Measurements from ENCODE around the gene GRID1.

Gene GRID1

DNA sequence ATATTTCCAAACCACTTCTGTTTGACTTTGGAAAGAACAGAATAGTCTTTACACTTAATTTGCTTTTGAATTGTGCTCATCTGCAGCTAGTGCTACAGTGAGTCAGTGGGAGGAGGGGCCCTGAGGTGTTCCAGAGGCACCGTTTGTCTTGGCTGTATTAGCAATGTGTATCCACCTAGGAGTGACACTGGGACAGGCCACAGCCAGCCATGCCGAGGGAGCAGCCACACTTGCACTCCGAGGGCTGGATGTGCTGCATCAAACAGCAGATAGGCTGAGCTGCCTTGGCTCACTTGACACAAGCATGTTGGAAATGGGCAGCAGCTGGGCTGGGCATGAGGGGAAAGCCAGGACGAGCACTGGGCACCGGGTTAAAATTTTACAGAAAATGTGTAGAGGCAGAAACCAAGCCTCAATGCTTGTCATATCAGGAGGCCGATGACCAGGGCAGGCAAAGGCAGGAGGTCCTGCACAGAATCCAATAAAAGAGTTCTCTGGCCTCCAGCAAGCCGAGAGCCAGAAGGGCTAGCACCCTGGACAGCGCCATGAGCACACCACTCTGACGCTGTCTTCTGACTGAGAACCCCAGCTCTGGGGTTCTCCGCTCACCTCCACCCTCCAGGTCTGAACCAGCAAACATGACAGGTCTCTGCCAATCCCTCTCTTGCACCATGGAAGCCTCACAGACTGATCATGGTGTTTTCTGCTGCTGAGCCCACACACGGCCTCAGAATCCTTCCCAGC lies 163.3 kb downstream of the GRID1 start:
- no peak for DNase-seq

DNA sequence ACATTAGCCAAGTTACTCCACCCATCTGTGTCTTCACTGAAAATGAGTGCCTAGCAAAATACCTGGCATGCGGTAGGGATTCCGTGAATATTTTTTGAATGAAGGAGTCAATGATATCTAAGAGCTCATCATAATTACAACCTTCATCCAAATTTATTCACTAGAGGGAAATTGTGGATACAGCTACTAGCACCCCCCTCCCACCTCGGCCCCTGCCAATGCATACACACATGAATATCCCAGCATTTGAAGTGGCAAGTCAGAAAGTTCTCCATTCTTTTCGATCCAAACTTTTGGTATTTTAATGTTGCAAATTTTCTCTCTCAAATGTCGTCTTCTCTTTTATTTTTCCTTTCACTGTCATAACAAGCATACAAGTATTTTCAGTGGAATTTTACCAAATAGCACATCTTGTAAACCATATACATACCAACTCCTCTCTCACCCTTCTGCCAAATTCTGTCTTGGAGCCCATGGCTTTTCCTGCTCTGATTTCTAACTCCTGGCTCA lies 164.3 kb downstream of the GRID1 start:
- no peak for DNase-seq

DNA sequence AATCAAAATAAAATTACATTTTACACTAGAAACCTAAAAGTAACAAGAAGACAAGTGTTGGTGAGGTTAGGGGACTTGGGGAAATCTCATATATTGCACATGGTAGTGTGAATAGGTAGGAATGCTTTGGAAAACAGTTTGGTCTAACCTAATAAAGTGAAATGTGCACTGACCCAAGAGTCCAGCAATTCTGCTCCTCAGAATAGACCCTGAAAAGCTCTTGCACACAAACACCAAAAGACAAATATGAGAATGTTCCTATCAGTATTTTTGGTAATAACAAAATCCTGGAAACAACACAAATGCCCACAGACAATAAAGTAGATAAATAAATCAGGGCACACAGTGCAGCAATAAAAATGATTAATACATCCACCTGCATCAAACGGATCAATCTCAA lies 165.7 kb downstream of the GRID1 start:
- no peak for DNase-seq

DNA sequence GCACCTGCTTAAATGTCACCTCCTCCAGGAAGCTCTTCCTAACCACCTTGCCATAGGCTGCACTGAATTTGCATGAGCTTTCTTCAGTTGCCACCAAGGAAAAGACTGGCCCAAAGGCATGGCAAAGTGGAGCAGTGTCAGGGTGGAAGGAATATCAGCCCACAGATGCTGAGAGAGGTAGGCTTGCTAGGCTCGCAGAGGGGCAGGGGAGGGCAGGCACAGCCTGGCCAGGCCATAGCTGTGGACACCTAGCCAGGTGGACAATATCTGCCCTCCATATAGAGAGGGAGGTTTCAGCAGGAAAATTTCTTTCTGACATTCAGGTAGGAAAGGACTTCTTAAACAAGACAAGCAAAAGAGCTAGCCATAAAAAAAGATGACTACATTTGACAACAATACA lies 166.3 kb downstream of the GRID1 start:
- no peak for DNase-seq

DNA sequence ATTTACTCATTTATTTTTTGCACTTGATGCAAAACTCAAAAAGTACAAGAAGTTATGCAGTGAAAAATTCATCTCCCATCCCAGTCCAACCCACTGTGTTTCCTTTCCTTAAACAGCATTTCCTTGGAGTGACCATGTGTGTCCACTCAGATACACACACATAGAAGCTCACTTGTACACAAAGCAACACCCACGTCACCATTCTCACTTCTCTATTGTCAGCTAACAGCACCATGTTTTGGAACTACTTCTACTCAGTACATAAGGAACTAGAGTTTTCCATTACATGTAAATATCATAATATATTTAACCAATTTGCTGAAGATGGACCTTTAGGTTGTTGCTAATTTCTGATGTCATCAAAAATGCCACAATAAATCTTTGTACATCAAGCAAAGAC lies 167.6 kb downstream of the GRID1 start:
- peak; percentile 38 for DNase-seq

DNA sequence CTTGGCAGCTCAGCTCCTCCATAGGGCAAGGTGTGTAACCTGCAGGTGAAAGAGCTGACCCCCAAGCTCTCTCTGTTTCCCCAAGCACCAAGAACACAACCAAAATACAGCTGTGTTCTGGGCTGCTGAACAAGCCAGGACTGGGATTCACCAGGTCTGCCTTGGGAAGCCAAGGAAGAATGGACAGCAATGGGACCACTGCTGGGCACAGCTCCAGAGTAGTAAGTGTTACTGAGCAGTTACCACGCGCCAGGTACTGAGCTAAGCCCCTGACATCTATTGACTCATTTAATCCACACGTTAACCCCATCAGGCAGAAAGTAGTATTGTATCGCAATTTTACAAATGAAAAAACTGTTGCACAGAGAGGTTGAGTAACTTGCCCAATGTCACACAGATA lies 168.3 kb downstream of the GRID1 start:
- DNase-seq: no peak

DNA sequence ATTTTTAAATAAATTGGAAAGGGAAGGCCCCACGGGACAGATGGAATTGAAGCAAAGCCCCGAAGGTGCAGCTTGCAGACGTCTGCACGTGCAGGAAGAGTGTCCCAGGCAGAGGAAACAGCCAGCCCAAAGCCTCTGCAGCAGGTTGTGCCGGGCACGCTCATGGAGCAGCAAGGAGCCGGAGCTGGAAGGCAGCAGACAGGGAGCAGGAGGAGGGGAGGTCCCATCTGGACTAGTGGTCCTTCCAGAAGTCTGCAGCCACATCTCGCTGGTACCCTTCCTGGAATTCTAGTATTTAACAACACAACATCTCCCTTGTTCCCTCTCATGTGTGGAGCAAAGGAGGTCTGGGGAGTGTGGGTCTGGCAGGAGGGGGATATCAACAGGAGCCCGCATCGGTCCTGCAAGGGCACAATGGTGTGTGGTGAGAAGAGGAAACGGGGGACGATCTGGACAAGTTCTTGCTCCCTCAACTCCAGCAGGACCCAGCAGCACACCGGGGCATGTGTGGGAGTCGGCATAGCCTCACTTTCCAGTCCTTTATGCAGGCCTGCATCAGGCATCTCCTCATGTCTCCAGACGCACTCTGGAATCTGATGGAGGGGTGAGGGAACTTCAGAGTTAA lies 169.3 kb downstream of the GRID1 start:
- no peak for DNase-seq

DNA sequence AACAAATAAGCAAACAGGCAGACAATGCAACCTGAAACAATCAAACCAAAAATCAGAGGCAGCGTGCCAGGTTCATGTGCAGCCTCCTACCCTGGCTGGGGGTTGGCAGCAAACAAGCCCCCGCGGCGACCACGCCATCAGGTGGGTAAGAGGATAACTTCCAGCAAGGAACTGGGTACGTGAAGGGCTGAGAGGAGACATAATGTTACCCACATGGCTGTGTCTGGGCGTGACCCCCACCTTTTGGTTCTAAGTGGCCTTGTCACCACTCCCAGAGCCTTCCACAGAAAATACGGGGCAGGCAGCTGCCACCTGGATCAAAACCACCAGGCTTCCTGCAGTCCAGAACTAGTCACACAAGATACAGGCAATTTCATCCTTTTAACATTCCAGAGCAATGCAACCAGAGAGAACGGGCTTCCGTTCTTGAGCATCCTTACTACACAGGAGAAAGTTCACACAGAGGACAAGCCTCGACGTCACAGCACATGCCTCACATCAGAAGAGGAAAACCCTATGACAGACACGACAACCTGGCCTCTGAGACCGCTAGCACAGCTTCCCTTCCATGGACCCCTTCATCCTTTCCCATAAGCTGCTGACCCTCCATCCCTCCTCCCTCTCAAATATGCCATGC lies 171.0 kb downstream of the GRID1 start:
- DNase-seq: no peak

DNA sequence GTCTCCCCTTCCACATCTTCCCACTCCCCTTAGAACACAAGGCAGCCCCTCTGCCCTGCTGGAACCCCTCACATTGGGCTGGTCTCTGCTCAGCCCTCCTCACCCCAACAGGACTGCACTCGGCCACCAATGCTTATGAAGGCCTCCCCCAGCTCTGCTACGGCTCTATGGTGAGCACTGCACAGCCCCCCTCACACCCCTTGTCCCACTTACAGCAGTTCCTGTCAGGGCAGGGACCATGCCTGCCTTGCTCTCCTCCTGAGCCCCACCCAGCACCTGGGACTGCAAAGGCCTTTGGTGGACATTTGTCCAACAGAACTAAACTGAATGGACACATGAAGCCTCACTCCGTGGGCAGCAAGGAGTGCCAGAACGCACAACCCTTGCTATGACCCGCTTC lies 171.9 kb downstream of the GRID1 start:
- DNase-seq: no peak

DNA sequence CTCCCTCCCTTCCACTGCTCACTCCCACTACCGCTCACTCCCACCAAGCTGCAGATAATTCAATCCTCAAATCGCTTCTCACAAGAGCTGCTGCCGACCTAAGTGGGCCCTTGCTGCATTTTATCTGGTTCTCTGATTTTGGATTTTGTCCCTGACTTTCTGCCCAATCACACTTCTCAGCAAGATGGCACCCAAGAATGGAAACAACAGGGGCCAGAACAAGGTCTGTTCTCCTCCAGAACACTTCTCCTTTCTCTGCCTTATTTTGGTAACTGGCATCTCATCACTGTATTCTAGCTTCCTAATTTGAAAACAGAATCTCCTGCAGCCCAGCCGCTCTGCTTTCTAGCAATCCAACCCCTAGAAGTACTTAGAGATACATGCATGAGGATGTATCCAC lies 172.8 kb downstream of the GRID1 start:
- no peak for DNase-seq

DNA sequence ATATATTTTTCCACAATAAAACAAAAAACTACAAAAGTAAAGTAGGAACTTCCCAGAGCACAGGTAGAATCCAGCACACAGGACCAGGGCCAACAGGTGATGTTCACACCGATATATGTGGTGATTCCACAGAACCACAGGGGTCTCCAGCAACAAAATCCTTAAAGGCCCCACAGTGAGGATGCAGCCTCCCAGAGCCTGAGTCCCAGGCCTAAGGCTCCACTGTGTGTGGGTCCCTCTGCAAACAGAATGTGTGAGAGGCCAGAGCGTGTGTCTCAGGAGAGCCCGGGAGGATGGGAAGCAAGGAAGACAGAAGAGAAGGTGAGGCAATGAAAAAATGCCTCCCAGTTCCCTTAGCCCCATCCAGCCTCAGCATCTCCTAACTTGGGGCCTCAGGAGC lies 173.9 kb downstream of the GRID1 start:
- no peak for DNase-seq

DNA sequence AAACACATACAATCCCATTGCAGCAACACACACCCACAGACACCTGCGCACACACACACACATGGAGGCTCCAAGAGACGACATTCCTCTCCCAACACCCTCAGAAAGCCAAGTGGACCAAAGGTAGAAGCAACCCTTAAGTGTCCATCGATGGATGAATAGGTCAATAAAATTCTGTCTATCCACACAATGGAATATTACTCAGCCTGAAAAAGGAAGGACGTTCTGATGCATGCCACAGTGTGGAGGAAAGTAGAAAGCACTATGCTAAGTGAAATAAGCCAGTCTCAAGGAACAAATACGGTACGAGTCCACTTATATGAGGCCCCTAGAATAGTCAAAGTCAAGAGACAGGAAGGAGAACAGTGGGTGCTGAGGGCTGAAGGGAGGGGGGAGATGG lies 174.4 kb downstream of the GRID1 start:
- DNase-seq: no peak

DNA sequence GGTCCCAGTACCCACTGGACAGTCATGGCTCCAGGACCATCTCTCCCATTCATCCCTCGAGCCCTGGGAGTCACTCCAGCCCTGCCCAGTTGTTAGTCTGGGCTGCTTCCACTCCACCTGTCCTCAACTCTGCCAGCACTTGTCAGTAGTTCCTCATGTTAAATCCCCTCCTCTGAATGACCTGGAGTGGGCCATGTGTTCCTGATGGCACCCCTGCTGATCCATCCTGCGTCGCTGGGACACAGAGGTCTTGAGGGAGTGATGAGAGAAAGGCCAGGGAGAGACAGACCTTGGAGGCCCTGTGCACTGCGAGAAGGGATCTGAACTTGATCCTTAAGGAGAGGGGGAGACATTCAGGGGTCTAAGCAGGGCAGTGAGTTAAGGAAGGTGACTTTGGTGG lies 174.9 kb downstream of the GRID1 start:
- no peak for DNase-seq

DNA sequence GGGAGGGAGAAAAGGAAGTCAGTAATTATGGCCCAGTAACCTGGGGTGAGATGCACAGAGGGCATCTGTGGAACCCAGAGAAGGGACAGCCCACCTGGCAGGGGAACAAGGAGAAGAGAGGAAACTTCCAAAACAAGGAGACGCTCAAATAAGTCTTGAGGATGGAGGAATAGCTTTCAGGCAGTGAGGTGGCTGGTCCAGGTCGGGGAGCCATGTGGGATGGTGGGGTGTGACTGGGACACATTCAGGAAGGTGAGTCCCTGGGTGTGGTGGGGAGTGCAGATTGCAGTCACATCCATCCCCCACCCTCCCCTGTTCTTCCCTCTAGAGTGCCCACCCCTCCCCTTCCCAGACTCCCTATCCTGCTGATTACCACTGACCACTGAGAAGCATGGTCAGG lies 175.4 kb downstream of the GRID1 start:
- DNase-seq: no peak

DNA sequence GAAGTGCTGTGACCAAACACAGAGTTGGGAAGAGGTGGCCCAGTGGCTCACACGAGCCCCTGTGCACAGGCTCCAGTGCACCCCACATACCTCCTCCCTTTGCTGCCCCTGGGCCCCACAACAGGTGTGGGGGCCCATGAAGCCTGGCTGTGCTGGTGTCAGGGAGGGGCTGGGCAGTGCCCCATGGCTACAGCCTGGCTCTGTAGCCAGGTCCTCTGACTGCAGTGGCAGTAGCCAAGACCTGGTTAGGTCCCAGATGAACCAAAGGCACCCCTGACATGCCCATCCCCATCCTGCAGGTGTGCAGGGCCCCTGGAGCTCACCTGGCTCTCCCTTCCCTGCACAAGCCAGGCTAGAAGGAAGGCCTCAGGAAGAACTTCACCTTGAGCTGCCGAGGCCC lies 176.3 kb downstream of the GRID1 start:
- DNase-seq: no peak

DNA sequence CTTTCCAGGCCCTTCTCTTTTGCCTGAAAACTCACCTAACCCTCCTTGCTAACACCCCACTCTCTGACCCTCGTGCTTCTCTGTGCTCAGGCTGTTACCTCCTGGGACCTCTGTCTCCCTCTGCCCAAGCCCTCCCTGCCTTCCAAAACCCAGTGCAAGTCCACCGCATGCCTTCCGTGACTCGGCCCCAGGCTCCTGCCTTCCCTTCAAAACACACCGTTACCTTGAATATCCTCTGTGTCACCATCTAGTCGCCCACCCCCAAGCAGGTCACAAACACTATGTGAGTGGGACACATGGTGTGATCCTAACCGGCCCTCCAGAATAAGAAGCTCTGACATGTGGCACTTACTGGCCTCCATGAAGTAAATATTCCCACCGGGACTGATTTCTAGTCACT lies 176.7 kb downstream of the GRID1 start:
- no peak for DNase-seq

DNA sequence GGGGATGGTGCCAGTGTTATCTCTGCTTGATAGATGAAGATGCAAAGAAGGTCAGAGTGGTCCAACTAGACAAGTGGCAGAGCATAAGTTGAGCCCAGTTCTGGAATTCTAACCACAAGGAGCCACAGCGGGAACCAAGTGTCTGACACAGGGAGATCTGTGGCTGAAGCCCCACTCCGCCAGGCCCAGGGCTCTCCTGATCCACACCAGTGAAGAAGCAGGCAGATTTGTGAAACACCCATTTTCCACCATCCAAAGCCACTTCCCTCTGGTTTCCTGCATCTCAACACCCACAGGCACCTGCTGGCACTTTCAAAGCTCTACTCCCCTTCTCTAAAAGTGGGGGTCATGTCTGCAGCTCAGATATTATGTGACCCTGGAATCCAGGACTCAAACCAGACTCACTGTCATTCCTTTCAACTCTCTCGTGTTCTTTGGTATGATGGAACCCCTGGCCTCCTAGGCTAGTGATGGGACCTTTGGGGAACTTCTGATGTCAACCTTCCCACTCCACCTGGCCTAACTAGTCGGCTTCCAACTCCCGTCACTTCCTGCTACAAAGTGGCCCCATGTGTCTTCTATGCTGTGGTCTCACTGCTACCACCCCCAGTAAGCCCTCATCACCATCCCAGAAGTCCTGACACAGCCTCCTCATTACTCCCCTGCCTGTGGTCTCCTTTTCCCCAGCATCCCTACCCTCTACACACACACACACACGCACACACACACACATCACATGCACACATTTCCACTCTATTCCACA lies 177.6 kb downstream of the GRID1 start:
- DNase-seq: no peak

DNA sequence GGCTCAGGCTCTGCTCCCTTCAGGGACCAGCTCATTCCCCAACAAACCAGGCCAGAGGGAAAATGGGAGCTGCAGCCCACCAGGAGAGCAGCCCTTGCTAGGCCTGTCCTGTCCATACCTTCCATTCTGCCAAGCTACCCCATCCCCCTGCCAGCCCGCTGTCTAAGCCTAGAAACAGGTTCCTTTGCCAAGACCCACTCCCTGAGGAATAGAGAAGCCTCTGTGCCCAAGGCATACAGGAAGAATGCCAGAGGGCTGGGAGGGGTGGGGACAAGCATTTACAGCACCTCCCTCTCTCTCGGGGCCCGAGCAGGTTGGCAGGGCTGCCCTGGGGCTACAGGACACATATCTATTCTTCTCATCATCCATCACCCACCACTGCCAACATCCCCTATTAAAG lies 178.3 kb downstream of the GRID1 start:
- DNase-seq: no peak

DNA sequence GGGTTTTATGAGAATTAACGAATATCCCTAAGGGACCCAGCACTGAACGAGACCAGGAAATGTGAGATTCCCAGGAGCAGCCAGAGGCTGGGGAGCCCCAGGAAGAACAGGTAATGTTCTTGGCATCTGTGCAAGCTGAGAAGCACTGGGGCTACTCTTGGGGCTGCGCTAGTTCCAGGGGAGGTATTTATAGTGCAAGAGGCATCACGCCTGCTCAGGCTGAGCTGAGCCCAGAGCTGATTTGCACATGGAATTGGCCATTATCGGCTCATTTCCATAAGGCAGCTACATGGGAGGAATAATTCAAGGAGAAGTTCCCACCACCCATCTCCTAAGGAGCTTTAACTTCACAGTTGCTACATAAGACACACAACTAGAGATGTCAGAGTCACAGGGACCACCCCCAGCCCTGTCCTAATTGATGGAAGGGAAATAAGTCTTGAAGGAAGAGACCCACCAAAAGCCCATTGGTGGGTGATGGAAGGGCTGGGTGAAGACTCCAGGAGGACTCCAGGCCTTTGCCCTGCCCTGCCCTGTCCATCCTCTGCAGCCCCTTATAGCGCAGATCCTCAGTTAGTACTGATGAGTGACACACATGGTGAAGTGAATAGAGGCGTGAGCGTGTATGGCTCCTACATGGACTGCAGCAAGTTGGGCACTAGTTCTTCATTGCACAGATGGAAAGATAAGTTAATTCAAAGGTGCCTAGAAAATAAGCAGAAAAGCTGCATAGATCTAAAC lies 178.9 kb downstream of the GRID1 start:
- DNase-seq: no peak

DNA sequence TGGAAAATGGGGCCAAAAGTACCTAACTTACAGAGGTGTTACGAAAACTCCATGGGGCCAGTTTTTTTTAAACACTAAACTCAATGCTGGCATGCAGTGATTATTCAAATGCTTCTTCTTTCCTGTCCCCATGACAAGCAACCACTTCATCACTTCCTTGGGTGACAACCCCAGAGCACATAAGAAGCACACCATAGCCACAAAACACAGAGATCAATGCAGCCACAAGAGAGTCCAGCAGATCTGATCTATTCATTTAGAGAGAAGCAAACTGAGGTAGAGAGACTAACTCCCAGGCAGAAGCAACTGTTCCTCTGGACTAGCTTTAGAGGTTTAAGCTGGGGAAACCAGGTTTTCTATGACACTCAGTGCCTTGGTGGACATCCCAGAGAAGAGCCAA lies 180.0 kb downstream of the GRID1 start:
- DNase-seq: no peak

DNA sequence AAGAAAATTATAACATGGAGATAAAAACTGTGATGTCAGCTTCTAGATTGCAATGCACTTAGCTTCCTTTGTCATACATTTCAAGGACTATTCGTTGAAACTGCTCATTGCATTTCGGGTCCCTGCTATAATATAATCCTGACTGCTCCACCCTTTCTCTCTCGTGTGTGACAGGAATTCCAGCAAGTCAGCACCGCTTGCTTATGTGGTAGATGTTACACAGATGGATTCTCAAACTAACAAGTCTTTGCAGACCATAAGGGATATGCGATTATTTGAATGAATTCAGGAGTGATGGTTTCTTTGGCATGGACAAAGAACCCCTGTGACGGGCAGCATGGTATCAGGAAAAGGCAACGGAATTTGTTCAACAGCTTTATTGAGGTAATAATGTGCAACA lies 184.0 kb downstream of the GRID1 start:
- no peak for DNase-seq

DNA sequence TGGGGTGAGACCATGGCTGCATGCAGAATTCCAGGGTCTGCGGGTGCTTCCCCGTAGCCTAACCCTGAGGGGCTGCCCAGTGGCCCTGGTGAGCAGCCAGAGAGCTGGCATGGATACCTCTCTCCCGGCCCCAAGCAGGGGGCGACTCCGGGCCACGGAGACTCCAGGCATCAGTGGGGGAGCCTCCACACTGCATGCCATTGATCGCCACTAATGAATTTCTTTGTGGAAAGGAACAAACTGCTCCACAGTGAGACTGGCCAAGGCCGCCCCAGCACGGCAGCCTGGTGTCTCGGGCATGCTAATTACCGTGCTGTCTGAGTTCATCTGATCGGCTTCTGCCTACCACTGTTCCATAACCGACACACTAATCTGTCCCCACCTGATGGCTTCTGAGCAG lies 184.4 kb downstream of the GRID1 start:
- no peak for DNase-seq

DNA sequence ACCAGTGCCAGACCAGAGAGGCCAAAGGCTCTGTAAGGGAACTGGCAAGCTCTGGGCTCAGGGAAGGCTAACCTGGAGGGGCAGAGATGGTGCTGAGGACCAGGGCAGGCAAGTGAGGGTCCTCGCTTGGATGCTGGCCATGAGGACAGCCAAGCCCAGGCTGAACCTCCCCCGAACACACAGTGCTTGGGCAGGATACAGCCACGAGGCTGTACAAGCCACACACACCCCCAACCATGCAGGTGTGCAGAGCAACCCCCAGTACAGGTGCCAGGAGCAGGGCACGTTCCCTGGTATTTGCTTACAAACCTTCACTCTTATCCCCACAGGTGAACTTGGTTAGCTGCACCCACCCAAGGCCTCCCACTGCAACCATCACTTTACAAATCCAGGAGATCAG lies 185.7 kb downstream of the GRID1 start:
- DNase-seq: no peak
